Esophagus muscularis mucosa (tissue), 3 donors: ENCODE data around the gene RASSF3.

Source experiments
- POLR2A ChIP-seq: fragments of 450-650 bp; IDR thresholded peaks from one replicate; pipeline ENCODE4 v1.6.1; 2017; ENCODE audit warnings: antibody characterized with exemption, moderate library complexity, mild to moderate bottlenecking, low read depth
- TF ChIP-seq, protein P1 (sequence below), 3 experiments: fragments of 200-600 bp in 2 of 3; fragments of 450-650 bp in 1 of 3; sonication (generic) in 2 of 3; IDR thresholded peaks; one replicate each; pipeline ENCODE4 v1.5.1; 2017 to 2019; ENCODE audit warnings: antibody characterized with exemption in 3 of 3, mild to moderate bottlenecking in 2 of 3, moderate library complexity in 1 of 3

DNA sequence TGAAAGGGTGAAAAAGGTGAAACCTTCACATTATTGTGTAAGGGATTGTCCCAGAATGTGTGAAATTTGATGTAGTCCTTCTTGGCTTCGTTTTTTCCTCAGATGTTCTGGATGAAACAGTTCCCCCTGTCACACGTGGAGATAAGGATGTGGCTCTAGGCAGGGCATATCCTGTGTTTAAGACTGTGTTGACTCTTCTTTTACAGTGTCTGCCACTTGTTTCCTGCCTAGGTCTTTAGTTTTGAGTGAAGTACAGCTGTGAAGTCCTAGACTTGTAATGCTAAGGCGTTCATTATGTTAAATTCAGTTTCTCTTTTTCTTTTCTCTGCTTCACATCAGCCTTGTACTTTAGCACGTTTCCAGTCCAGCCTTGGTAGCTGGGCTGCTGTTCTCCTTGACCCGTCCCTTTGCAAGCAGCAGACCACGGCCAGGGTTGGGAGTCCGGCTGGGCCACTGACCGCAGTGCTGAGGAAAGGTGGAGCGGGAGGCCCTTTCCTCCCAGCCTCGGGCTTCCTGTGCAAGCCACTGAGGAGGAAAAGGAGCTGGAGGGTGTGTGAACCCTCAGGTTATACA, 59.1 kb downstream of the RASSF3 start:
- TF ChIP-seq, protein P1, sequence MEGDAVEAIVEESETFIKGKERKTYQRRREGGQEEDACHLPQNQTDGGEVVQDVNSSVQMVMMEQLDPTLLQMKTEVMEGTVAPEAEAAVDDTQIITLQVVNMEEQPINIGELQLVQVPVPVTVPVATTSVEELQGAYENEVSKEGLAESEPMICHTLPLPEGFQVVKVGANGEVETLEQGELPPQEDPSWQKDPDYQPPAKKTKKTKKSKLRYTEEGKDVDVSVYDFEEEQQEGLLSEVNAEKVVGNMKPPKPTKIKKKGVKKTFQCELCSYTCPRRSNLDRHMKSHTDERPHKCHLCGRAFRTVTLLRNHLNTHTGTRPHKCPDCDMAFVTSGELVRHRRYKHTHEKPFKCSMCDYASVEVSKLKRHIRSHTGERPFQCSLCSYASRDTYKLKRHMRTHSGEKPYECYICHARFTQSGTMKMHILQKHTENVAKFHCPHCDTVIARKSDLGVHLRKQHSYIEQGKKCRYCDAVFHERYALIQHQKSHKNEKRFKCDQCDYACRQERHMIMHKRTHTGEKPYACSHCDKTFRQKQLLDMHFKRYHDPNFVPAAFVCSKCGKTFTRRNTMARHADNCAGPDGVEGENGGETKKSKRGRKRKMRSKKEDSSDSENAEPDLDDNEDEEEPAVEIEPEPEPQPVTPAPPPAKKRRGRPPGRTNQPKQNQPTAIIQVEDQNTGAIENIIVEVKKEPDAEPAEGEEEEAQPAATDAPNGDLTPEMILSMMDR (IDR thresholded peaks at IDR 0.05): no peak
- no peak for TF ChIP-seq POLR2A
